PC-3 (cell line): Measurements from ENCODE around the gene CCDC85B.

Experiments used
- EZH2 ChIP-seq: fragments of 300-600 bp; sonication (generic); IDR thresholded peaks from one replicate; pipeline ENCODE4 v1.6.1; 2017; ENCODE audit warnings: antibody characterized with exemption, mild to moderate bottlenecking, low read length; ENCODE audit not compliant: unreplicated experiment
- TF ChIP-seq, protein P1 (sequence below): fragments of 300-600 bp; sonication (generic); conservative IDR thresholded peaks from 2 replicates; pipeline ENCODE4 v1.5.1; 2017; ENCODE audit warnings: antibody characterized with exemption, low read depth, mild to moderate bottlenecking, low read length

DNA sequence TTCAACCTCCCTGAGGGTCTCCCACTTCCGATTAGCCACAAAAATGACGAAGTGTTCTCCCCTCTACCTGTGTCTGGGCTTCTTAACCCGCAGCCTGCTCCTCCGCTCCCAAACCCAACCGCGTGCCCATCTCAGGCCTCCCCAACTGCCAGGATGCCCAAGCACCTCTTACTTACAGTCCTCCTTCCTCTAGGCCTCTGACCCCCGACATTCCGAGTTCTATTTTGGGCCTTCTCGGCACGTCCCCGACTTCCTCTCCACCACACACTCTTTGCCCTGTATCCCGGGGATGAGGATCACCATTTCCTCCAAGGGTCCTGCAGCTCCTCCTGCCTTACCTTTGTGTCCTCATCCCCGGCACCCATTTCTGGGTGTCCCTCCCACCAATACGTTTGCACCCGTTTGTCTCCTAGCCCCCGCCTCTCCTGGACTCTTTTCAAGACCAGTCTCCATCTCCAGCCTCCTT is 30.6 kb upstream of the CCDC85B start:
- TF ChIP-seq, protein P1, sequence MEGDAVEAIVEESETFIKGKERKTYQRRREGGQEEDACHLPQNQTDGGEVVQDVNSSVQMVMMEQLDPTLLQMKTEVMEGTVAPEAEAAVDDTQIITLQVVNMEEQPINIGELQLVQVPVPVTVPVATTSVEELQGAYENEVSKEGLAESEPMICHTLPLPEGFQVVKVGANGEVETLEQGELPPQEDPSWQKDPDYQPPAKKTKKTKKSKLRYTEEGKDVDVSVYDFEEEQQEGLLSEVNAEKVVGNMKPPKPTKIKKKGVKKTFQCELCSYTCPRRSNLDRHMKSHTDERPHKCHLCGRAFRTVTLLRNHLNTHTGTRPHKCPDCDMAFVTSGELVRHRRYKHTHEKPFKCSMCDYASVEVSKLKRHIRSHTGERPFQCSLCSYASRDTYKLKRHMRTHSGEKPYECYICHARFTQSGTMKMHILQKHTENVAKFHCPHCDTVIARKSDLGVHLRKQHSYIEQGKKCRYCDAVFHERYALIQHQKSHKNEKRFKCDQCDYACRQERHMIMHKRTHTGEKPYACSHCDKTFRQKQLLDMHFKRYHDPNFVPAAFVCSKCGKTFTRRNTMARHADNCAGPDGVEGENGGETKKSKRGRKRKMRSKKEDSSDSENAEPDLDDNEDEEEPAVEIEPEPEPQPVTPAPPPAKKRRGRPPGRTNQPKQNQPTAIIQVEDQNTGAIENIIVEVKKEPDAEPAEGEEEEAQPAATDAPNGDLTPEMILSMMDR, result no peak
- TF ChIP-seq EZH2, result no peak
